Activated CD4-positive, CD25-positive, alpha-beta regulatory T cell treated with anti-CD3 and anti-CD28 coated beads, Interleukin-2, amount 50 U/mL, for 24 hours (primary cell): Measurements from ENCODE around the gene IHH.

ENCODE experiments used
- ATAC-seq, 2 donors: fragments of 150-1000 bp; cut with Tn5 transposase; one replicate each; pipeline ENCODE4 v1.10.0; 2021; ENCODE audit warnings: mild to moderate bottlenecking in 1 of 2, moderate library complexity in 1 of 2

Gene IHH

DNA sequence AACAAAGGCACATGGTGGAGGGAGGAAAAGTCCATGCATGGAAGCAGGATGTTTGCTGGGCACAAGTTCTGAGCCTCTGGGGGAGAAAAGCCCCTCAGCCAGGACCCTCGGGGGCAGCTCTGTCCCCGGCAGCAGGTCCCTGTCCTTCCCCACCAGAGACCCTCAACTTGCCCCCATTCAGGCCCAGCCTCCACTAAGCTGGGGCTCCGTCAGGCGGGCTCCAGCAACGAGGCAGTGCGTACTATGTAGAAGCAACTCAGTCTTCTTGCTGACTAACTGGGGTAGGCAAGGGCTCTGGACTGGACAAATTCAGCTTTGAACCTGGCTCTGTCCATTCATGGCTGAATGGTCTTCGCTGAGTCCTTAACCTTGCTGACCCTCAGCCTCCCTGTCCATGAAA is 42.4 kb downstream of the IHH start:
- no peak for ATAC-seq

DNA sequence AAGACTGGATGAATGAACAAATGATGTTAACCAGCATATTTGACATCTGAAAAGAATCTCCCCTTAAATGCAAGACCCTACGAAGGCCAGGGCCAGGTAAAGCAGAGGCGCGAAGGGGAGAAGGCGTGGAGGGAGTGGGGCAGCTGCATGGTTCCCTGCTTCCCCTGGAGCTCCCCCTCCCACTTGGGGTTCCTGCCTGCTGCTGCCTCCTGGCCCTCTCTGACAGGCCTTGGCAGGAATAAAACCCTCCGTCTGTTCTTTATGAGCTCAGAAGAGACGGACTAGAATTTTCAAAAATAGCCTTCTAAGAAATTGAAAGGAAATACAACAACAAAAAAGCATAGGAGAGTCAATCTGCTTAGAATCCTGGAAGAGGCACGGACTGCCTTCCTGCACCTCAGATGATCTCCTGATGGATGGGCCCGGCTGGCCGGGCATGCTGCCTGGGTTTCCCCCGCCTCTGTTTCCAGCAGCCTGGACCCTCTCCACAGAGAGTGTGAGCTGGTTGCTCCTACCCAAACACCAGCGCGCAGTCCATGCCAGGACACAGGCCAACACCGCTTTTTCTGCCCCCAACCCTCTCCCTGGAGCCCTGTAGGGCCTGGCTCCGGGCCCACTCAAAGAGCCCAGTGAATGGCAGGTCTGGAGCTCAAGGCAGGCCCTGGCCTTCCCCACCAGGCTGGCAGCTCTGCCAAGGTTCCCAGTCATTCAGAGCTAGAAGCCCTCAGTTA is 43.4 kb downstream of the IHH start:
- ATAC-seq: no peak

DNA sequence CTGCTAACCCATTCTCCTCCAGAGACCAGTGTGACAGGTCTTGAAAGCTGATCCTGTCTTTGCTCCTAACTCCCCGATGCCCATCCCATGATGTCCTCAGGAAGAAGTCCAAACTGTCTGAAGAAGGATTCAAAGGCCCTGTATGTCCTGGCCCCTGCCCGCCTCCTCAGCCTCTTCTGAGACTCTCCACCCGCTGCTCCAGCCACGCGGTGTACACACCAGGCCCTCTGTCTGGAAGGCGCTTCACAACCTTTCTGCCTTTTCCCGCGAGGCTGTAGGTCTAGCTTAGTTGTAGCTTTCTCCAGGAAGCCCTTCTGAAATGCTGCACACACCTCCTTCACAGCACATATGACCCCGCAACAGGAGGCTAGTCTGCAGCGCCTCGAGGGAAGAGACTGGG is 44.0 kb downstream of the IHH start:
- ATAC-seq: no peak

DNA sequence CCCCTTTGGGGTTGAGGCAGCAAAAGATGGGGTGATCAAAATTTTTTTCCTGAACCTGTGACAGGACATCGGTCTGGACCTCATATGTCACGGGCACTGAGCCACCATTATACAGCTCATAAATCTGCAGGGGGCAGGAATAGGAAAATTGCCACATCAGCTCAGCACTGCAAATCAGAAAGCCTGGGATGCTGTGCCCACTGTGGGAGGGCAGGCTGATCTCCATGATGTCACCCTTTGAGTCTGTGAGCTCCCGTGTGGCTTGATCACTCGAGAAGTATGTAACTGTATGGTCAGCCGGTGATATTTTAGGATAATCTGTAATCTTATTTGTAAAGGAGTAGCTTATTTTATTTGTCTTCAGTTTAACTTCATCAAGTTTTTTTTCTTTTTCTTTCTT is 49.8 kb downstream of the IHH start:
- ATAC-seq: no peak

DNA sequence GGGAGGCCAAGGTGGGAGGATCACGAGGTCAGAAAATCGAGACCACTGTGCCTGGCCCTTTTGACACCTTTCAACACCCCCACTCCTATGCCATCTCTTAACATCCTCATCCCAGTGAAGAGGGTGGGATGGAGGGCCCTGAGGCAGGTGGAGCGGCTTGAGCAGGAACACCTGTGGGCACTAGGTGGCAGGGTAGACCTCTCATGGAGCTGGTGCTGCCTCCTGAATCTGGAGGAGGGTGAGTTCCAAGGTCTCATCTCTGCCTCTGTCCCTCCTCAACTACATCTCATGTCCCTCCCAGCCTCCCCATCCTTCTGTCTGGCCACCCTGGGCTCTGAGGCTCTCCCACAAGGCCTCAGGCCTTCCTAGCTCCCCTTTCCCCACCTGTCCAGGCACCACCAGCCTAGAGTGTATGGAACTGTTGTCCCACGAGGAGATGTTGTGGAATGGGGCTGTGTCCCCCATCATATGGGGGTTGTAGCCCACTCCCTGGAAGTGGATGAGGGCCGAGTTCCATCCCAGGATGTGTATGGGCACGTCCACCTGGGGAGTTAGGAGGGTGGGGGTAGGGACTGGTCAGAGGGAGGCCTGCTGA is 50.5 kb downstream of the IHH start:
- no peak for ATAC-seq

DNA sequence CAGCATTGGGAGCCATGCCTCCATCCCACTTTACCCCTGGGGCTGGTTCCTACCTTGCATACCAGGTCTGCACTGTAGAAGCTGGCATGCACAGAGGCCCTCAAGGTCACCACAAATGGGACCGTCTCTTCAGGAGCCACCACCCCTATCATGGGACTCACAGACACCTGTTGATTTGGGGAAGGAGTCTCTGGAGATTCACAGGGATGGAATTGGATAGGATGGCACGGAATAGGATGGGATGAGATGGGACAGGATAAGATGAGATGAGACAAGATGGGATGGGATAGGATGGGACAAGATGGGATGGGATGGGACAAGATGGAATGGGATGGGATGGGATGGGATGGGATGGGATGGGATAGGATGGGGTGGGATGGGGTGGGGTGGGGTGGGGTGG is 51.4 kb downstream of the IHH start:
- ATAC-seq: no peak
